Neuronal stem cell (in vitro differentiated cells): Measurements from ENCODE around the gene RASAL3.
"Not testable (repeated sequence)": the region's sequence is repeated elsewhere in the genome, so short reads cannot be mapped to it uniquely, and the experiment has no call there.

Experiments used
- DNase-seq: peaks from one replicate; pipeline ENCODE4 v3.0.0-alpha.2; 2013; ENCODE audit warnings: low spot score
- H2AFZ ChIP-seq: one replicate; pipeline ENCODE4 v1.6.1; 2013; ENCODE audit warnings: mild to moderate bottlenecking, low read length, inconsistent platforms
- H2AK5ac ChIP-seq: 2 replicates; pipeline ENCODE4 v1.6.1; 2013; ENCODE audit warnings: low read depth, mild to moderate bottlenecking, inconsistent platforms, low read length, moderate library complexity, mixed read lengths
- H2BK120ac ChIP-seq: 2 replicates; pipeline ENCODE4 v1.6.1; 2013; ENCODE audit warnings: low read depth, mild to moderate bottlenecking, inconsistent platforms, low read length, moderate library complexity, mixed read lengths
- H2BK12ac ChIP-seq: one replicate; pipeline ENCODE4 v1.6.1; 2013; ENCODE audit warnings: low read length, inconsistent platforms
- H2BK15ac ChIP-seq: 2 replicates; pipeline ENCODE4 v1.6.1; 2013; ENCODE audit warnings: mild to moderate bottlenecking, low read length, inconsistent platforms, mixed read lengths
- H2BK5ac ChIP-seq: one replicate; pipeline ENCODE4 v1.6.1; 2013; ENCODE audit warnings: inconsistent platforms, mild to moderate bottlenecking, low read length, moderate library complexity
- H3K14ac ChIP-seq: one replicate; pipeline ENCODE4 v1.6.1; 2013; ENCODE audit warnings: low read length, inconsistent platforms
- H3K18ac ChIP-seq: 2 replicates; pipeline ENCODE4 v1.6.1; 2013; ENCODE audit warnings: low read length, inconsistent platforms
- H3K23ac ChIP-seq: 2 replicates; pipeline ENCODE4 v1.6.1; 2013; ENCODE audit warnings: low read depth, mild to moderate bottlenecking, mixed read lengths, low read length, inconsistent platforms; ENCODE audit not compliant: poor library complexity
- H3K27ac ChIP-seq: replicated peaks from 3 replicates; pipeline ENCODE4 v1.5.1; 2013; ENCODE audit warnings: low read length, inconsistent platforms
- H3K27me3 ChIP-seq, 3 experiments: 2 replicates each; pipeline ENCODE4 v1.6.1; 2013; ENCODE audit warnings: low read length in 3 of 3, mild to moderate bottlenecking in 2 of 3, inconsistent platforms in 1 of 3, low read depth in 1 of 3, mixed read lengths in 1 of 3, moderate library complexity in 1 of 3; ENCODE audit not compliant: control insufficient read depth in 3 of 3, insufficient read depth in 3 of 3
- H3K36me3 ChIP-seq, 2 donors: replicated peaks in 1 of 2; 2 replicates each; pipeline ENCODE4 v1.6.1; 2013; ENCODE audit warnings: low read length in 2 of 2; ENCODE audit not compliant: control insufficient read depth in 2 of 2, insufficient read depth in 2 of 2
- H3K4ac ChIP-seq: 2 replicates; pipeline ENCODE4 v1.6.1; 2013; ENCODE audit warnings: inconsistent platforms, mild to moderate bottlenecking, low read length, moderate library complexity
- H3K4me1 ChIP-seq, 2 donors: 1 replicate in 1 of 2; 2 replicates in 1 of 2; pipeline ENCODE4 v1.6.1; 2013; ENCODE audit warnings: low read length in 2 of 2, low read depth in 1 of 2; ENCODE audit not compliant: control insufficient read depth in 2 of 2, insufficient read depth in 1 of 2
- H3K4me2 ChIP-seq: one replicate; pipeline ENCODE4 v1.6.1; 2013; ENCODE audit warnings: mild to moderate bottlenecking, low read length, inconsistent platforms; ENCODE audit not compliant: insufficient read depth, poor library complexity, severe bottlenecking
- H3K4me3 ChIP-seq, 2 donors: 2 replicates each; pipeline ENCODE4 v1.5.1; 2013; ENCODE audit warnings: low read length in 2 of 2, mild to moderate bottlenecking in 2 of 2, inconsistent platforms in 1 of 2, moderate library complexity in 1 of 2
- H3K79me1 ChIP-seq: one replicate; pipeline ENCODE4 v1.6.1; 2013; ENCODE audit warnings: low read depth, mild to moderate bottlenecking, inconsistent platforms, low read length, moderate library complexity
- H3K9ac ChIP-seq: one replicate; pipeline ENCODE4 v1.6.1; 2013; ENCODE audit warnings: mild to moderate bottlenecking, low read depth, low read length, inconsistent platforms; ENCODE audit not compliant: poor library complexity
- H3K9me3 ChIP-seq, 2 donors: replicated peaks in 1 of 2; 2 replicates each; pipeline versions ENCODE3 to v1.6.1; 2013; ENCODE audit warnings: low read length in 2 of 2, mild to moderate bottlenecking in 2 of 2, inconsistent platforms in 1 of 2, low read depth in 1 of 2, mixed read lengths in 1 of 2, moderate library complexity in 1 of 2; ENCODE audit not compliant: control insufficient read depth in 2 of 2, insufficient read depth in 1 of 2
- H4K8ac ChIP-seq: one replicate; pipeline ENCODE4 v1.6.1; 2013; ENCODE audit warnings: low read depth, mild to moderate bottlenecking, inconsistent platforms, low read length, moderate library complexity
- H4K91ac ChIP-seq: one replicate; pipeline ENCODE4 v1.6.1; 2013; ENCODE audit warnings: low read length, low read depth, mild to moderate bottlenecking, inconsistent platforms; ENCODE audit not compliant: poor library complexity
- WGBS, 2 donors: extraction: QIAGEN DNeasy Blood & Tissue Kit; methylation state at CpG; one replicate each; pipeline ENCODE4 v1.1.7; 2013; ENCODE audit warnings: missing lambda C conversion rate in 2 of 2, mixed read lengths in 1 of 2; ENCODE audit not compliant: insufficient read length in 2 of 2, insufficient replicate concordance in 1 of 2; ENCODE audit errors: extremely low coverage in 2 of 2; 5-methylcytosine and 5-hydroxymethylcytosine counted together

Gene RASAL3

GRCh38 chr19:15411351-15411750 lies 53.0 kb downstream of the RASAL3 start:
- not testable (repeated sequence) for H3K4me2 ChIP-seq, H3K23ac ChIP-seq, H3K4me3 ChIP-seq, H3K9ac ChIP-seq, H3K14ac ChIP-seq, H3K9me3 ChIP-seq, H3K27me3 ChIP-seq, H2BK12ac ChIP-seq, H3K18ac ChIP-seq, H3K4ac ChIP-seq, H2BK15ac ChIP-seq, H3K27ac ChIP-seq, H2BK5ac ChIP-seq, H2BK120ac ChIP-seq, H2AFZ ChIP-seq, H3K79me1 ChIP-seq, H3K4me1 ChIP-seq, H4K91ac ChIP-seq, H4K8ac ChIP-seq, H2AK5ac ChIP-seq, DNase-seq
- no CpG with 5 or more reads among the region's 2 CpGs for WGBS, 2 donors
- H3K36me3 ChIP-seq: peaks cover 17 to 78% of the 10 kb centered on the region in 2 donors

DNA sequence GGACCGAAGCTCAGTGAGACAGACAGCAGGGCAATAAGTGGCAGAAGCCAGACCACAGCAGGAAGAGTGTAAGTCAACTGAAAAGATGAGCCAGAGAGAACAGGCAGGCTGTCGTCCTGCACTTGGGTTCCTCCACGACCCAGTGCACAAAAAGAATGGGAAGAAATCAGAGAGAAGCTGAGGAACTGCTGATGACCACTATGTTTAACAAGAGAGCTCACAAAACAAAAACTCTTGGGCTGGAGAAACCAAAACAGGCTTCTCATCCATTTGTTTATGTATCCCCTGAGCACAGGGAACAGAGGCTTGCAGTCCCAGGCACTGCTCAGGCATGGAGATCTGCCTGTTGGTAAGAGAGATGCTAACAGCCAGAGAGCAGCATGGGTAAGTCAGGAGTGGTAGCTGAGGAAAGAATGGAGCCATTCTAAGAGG lies 59.5 kb downstream of the RASAL3 start:
- no peak for DNase-seq
- Histone ChIP-seq H3K27ac (no peak overlapping the region), H3K4me1 (peaks cover 4 to 5% of the 10 kb centered on the region in 2 donors), H3K4ac (no peak overlapping the region), H3K9me3 (no peaks in the 10 kb centered on the region), H2AFZ (no peak overlapping the region), H2BK12ac (no peak overlapping the region), H3K79me1 (peaks cover 19% of the 10 kb centered on the region), H2BK15ac (no peak overlapping the region), H3K18ac (no peak overlapping the region), H3K4me3 (no peak overlapping the region), H4K8ac (no peak overlapping the region), H3K27me3 (no peaks in the 10 kb centered on the region), H3K4me2 (no peak overlapping the region), H3K9ac (no peak overlapping the region), H4K91ac (no peak overlapping the region), H3K23ac (no peak overlapping the region), H2AK5ac (no peak overlapping the region), H2BK120ac (no peak overlapping the region), H2BK5ac (no peak overlapping the region), H3K14ac (no peak overlapping the region), H3K36me3 (peaks cover 32 to 87% of the 10 kb centered on the region in 2 donors)
- WGBS, 2 donors: no CpG with 5 or more reads among the region's 3 CpGs

- H3K23ac ChIP-seq: no peak overlapping the region
- no peak overlapping the region for H3K9ac ChIP-seq
- H3K4me1 ChIP-seq: peaks cover 2 to 5% of the 10 kb centered on the region in 2 donors
- peaks cover 32 to 87% of the 10 kb centered on the region in 2 donors for H3K36me3 ChIP-seq
- no peak overlapping the region for H2BK5ac ChIP-seq
- H3K27ac ChIP-seq: no peak overlapping the region
- no peak overlapping the region for H3K4ac ChIP-seq
- H4K91ac ChIP-seq: no peak overlapping the region
- no peak overlapping the region for H3K18ac ChIP-seq
- DNase-seq: no peak
- no peak overlapping the region for H2AK5ac ChIP-seq
- no peak overlapping the region for H3K14ac ChIP-seq
- no peak overlapping the region for H2BK120ac ChIP-seq
- H2BK15ac ChIP-seq: no peak overlapping the region
- H2BK12ac ChIP-seq: no peak overlapping the region
- no peak overlapping the region for H4K8ac ChIP-seq
- H3K9me3 ChIP-seq: no peaks in the 10 kb centered on the region
- H3K79me1 ChIP-seq: peaks cover 23% of the 10 kb centered on the region
- H3K27me3 ChIP-seq: no peaks in the 10 kb centered on the region
- WGBS, 2 donors: no CpG with 5 or more reads among the region's 7 CpGs
- no peak overlapping the region for H3K4me2 ChIP-seq
- no peak overlapping the region for H2AFZ ChIP-seq
- no peak overlapping the region for H3K4me3 ChIP-seq
These were observed 60.1 kb downstream of the RASAL3 start for GRCh38 chr19:15404097-15404779.

DNA sequence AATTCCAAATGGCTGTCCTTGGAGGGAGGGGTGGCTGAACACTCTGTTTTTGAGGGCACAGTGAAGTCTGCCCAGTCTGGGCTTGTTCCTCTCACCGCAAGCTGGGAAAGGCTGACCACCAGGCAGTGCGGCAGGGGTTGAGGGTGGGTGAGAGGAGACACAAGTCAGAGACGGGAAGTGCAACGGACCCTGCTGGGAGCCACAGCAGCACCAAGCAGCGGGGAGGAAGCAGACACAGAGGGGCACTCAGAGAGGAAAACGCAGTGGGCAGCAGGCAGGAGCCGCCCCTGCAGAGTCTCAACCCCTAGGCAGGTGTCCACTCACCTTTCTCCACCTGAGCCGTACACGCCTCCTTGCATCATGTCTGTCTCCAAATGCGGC lies 61.2 kb downstream of the RASAL3 start:
- H3K9me3 ChIP-seq: no peaks in the 10 kb centered on the region
- no peak overlapping the region for H3K27ac ChIP-seq
- no peak overlapping the region for H3K23ac ChIP-seq
- no peaks in the 10 kb centered on the region for H3K27me3 ChIP-seq
- H3K9ac ChIP-seq: no peak overlapping the region
- H2AFZ ChIP-seq: no peak overlapping the region
- H3K4ac ChIP-seq: no peak overlapping the region
- no peak overlapping the region for H4K8ac ChIP-seq
- H3K4me2 ChIP-seq: no peak overlapping the region
- no peak overlapping the region for H2BK12ac ChIP-seq
- no CpG with 5 or more reads among the region's 10 CpGs for WGBS, 2 donors
- no peak for DNase-seq
- no peak overlapping the region for H3K4me3 ChIP-seq
- H3K36me3 ChIP-seq: peaks cover 43 to 87% of the 10 kb centered on the region in 2 donors
- H2AK5ac ChIP-seq: no peak overlapping the region
- H2BK5ac ChIP-seq: no peak overlapping the region
- no peak overlapping the region for H2BK120ac ChIP-seq
- peaks cover 2 to 5% of the 10 kb centered on the region in 2 donors for H3K4me1 ChIP-seq
- no peak overlapping the region for H3K18ac ChIP-seq
- H2BK15ac ChIP-seq: no peak overlapping the region
- H3K14ac ChIP-seq: no peak overlapping the region
- H4K91ac ChIP-seq: no peak overlapping the region
- H3K79me1 ChIP-seq: peaks cover 31% of the 10 kb centered on the region
